NCI-H510A treated with DMSO at 0.1 percent for 48 hours (cell line): Measurements from ENCODE around the gene ERVFRD-1.
"Not testable (repeated sequence)": the region's sequence is repeated elsewhere in the genome, so short reads cannot be mapped to it uniquely, and the experiment has no call there.

Experiments
- DNase-seq: peaks from one replicate; lab custom pipeline; 2025; lab: John Stamatoyannopoulos, UW

The ERVFRD-1 gene

GRCh38 chr6:11091141-11091540, 20.4 kb downstream of the ERVFRD-1 start:
- not testable (repeated sequence) for DNase-seq

GRCh38 chr6:11089695-11090094, 21.8 kb downstream of the ERVFRD-1 start:
- DNase-seq = no peak

DNA sequence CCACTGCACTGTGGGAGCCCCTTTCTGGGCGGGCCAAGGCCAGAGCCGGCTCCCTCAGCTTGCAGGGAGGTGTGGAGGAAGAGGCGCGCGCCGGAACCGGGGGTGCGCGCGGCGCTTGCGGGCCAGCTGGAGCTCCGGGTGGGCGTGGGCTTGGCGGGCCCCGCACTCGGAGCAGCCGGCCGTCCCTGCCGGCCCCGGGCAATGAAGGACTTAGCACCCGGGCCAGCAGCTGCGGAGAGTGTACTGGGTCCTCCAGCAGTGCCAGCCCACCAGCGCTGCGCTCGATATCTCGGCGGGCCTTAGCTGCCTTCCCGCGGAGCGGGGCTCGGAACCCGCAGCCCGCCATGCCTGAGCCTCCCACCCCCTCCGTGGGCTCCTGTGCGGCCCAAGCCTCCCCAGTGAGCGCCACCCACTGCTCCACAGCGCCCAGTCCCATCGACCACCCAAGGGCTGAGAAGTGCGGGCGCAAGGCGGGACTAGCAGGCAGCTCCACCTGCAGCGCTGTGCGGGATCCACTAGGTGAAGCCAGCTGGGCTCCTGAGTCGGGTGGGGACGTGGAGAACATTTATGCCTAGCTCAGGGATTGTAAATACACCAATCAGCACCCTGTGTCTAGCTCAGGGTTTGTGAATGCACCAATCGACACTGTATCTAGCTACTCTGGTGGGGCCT, 24.2 kb downstream of the ERVFRD-1 start:
- not testable (repeated sequence) for DNase-seq

- no peak for DNase-seq
Measured at GRCh38 chr6:11085758-11086435, 25.6 kb downstream of the ERVFRD-1 start.

GRCh38 chr6:11083956-11084355, 27.6 kb downstream of the ERVFRD-1 start:
- no peak for DNase-seq

- DNase-seq = no peak
Measured at GRCh38 chr6:11083491-11083890, 28.0 kb downstream of the ERVFRD-1 start.

DNA sequence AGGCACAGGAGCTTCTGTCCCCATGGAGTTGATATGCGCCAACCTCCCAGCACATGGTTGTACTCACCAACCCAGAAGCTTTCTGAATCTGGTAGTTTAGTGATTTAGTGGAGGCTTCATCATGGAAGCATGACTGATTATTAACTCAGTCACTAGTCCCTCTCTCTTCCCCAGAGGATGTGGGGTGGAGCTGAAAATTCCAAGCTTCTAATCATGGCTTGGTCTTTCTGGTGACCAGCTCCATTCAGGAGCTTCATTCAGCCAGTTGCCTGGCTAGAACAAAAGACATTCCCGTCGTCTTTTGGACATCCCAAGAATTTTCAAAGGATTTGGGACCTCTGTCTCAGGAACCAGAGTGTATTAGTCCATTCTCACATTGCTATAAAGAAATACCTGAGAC, 31.2 kb downstream of the ERVFRD-1 start:
- no peak for DNase-seq

- no peak for DNase-seq
Measured at GRCh38 chr6:11078266-11078665, 33.3 kb downstream of the ERVFRD-1 start.

DNA sequence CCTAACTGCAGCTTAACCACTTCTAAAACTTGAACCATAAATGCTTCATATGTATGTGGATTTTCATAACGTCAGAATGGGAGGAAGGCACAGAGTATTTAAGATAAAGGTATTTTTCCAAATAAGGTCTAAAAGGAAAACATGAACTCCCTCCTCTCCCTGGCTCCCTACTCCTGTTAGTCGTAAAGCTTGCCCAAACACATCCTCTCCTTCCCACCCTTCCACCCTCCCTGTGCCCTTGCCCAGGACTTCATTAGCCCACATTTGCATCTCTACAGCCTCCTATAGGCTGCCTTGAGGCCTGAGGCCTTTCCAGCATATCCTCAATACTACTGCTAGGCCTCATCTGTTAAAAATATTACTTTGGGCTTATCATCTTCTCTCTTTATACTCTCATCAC, 35.0 kb downstream of the ERVFRD-1 start:
- no peak for DNase-seq

GRCh38 chr6:11072101-11072500, 39.4 kb downstream of the ERVFRD-1 start:
- no peak for DNase-seq

- no peak for DNase-seq
Measured at GRCh38 chr6:11069760-11070159, 41.8 kb downstream of the ERVFRD-1 start.

DNA sequence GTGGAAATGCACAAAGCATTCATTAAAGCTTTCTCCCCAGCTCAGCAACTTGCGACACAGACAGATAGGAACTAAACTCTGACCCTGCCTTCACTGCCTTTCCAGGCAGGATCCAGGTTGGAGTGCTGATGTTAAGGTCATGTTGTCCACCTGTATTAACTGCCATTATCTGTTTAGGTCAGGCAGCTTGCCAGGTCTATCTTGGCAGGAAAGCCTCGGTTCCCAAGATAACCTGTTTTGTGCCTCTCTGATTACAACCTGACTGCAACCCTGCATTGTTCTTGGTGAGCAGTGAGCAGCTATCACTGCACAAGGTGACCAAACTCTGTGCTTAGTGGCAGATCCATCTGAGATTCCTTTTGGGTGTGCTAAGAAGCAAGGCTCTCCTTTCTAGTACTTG, 44.2 kb downstream of the ERVFRD-1 start:
- DNase-seq = no peak

GRCh38 chr6:11066505-11067347, 44.8 kb downstream of the ERVFRD-1 start:
- DNase-seq = no peak

DNA sequence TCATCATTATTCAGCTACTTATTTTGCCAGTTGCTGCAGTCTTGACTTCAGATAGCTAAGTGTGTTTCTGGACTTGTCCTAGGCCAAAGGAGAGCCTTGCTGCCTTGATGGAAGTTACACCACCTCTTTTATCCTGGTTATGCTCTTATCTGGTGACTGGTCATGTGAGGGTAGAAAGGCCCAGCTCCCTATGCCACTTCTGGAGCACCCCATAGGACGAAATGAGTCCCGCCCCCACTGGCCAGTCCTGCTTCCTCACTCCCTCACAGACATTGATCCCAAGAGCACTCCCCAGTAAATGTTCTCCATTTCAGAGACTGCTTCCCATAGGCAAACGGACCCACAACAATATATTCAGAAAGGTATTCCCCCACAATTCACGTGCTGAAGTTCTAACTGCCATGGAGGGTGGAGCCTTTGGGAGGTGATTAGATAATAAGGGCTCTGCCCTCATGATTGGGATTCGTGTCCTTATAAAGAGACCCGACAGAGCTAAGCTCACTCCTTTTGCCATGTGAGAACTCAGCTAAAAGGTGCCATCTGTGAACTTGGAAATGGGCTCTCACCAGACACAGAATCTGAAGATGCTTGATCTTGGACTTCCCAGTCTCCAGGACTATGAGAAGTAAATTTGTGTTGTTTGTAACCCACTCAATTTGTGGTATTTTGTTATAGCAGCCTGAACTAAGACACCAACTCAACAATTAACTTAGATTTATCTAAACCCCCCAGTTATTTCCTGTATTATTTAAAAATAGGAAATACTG, 45.9 kb downstream of the ERVFRD-1 start:
- no peak for DNase-seq

- DNase-seq = no peak
Measured at GRCh38 chr6:11064836-11065235, 46.7 kb downstream of the ERVFRD-1 start.

- no peak for DNase-seq
Measured at GRCh38 chr6:11062715-11063114, 48.8 kb downstream of the ERVFRD-1 start.

DNA sequence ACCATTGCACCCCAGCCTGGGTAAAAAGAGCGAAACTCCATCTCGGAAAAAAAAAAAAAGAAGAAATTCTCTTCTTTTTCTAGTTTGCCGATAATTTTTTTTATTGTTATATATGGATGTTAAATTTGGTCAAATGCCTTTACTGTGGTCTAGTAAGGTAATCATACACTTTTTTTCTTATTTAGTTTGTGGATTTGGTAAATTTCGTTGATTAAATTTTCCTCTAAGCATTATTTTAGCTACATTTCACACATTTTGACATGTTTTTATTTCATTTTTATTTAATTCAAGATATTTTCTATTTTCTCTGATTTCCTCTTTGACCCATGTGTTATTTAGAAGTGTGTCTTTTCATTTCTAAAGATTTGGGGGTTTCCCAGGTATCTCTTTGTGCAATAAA, 49.4 kb downstream of the ERVFRD-1 start:
- DNase-seq = no peak

DNA sequence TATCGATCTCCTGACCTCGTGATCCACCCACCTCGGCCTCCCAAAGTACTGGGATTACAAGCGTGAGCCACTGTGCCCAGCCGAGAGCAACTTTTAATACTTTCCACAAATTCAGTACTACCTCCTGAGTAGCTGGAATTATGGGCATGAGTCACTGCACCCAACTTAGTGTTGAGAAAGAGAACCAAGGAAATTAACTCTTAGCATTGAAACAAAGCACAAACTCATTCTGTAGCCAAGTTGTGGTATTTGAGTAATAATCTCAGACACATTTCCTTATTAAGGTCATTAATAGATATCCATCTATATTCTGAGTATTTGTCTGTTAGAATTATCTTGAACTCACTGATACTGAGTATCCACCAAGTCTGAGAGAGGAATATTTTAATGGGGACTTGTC, 53.1 kb downstream of the ERVFRD-1 start:
- DNase-seq = no peak

- DNase-seq = no peak
Measured at GRCh38 chr6:11056871-11057270, 54.7 kb downstream of the ERVFRD-1 start.

DNA sequence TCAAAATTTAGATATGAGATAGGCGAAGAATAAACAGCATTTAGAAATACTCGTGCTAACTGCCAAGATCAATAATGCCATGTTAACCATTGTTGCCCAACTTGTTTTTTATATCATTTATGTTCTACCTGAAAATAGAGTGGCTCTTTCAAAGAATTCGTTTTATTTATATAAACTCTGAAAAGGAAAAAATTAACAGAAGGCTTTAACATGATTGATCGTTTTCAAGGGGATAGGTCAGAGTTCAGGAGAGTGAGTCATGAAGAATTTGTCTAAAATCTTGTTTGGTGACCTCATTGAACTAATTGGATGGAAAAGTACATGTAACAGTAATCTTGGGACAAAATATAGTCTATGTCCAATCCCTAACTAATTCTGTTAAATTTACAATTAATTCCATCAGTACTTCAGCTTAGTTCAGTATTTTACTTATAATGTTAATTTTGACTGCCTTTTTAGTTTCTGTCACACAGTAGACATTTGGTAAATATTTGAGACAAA, 56.3 kb downstream of the ERVFRD-1 start:
- no peak for DNase-seq

DNA sequence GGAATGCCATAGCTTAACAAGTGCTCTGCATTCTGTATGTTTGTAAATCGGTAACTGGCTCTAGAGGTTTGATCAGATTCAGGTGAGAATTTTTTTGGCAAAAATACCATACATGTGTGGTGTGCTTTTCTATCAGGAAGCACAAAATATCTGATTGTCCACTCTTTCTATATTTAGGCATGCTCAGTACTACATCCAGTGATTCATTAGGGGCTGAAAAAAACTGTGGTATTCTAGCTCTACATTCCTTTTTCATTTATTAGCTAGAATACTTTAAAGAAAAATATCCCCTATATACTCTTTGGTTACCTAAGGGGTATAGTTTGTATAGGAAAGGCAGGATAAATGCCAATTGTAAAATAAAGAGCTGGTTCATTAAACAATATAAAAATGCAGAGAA, 56.8 kb downstream of the ERVFRD-1 start:
- DNase-seq = no peak

GRCh38 chr6:11053307-11053706, 58.2 kb downstream of the ERVFRD-1 start:
- DNase-seq = no peak
